Peyer's patch (tissue), 4 donors: Measurements from ENCODE around the gene KCNC1.

Source experiments
- POLR2A ChIP-seq, 2 donors: fragments of 450-650 bp; IDR thresholded peaks; one replicate each; pipeline ENCODE4 v1.5.1; 2017; ENCODE audit warnings: antibody characterized with exemption in 2 of 2, mild to moderate bottlenecking in 2 of 2, moderate library complexity in 2 of 2
- TF ChIP-seq, protein P1 (sequence below), 6 experiments: fragments of 450-650 bp in 4 of 6; fragments of 200-600 bp in 2 of 6; sonication (generic) in 1 of 6; IDR thresholded peaks; one replicate each; pipeline ENCODE4 v1.5.1; 2017 to 2019; ENCODE audit warnings: antibody characterized with exemption in 6 of 6, mild to moderate bottlenecking in 3 of 6, moderate library complexity in 1 of 6

GRCh38 chr11:17707830-17708229 lies 26.8 kb upstream of the KCNC1 start:
- TF ChIP-seq, protein P1, sequence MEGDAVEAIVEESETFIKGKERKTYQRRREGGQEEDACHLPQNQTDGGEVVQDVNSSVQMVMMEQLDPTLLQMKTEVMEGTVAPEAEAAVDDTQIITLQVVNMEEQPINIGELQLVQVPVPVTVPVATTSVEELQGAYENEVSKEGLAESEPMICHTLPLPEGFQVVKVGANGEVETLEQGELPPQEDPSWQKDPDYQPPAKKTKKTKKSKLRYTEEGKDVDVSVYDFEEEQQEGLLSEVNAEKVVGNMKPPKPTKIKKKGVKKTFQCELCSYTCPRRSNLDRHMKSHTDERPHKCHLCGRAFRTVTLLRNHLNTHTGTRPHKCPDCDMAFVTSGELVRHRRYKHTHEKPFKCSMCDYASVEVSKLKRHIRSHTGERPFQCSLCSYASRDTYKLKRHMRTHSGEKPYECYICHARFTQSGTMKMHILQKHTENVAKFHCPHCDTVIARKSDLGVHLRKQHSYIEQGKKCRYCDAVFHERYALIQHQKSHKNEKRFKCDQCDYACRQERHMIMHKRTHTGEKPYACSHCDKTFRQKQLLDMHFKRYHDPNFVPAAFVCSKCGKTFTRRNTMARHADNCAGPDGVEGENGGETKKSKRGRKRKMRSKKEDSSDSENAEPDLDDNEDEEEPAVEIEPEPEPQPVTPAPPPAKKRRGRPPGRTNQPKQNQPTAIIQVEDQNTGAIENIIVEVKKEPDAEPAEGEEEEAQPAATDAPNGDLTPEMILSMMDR (IDR thresholded peaks at IDR 0.05), result no peak
- no peak for TF ChIP-seq POLR2A (IDR thresholded peaks at IDR 0.05)
